SH-SY5Y (cell line): ENCODE data around the gene LAMA3.

Experiments
- GATA2 ChIP-seq: IDR thresholded peaks from 2 replicates; pipeline ENCODE4 v1.6.1; 2011; ENCODE audit warnings: mild to moderate bottlenecking, low read depth, low read length
- GATA3 ChIP-seq: IDR thresholded peaks from 2 replicates; pipeline ENCODE4 v1.6.1; 2011; ENCODE audit warnings: low read depth, mild to moderate bottlenecking, low read length, moderate library complexity

Gene LAMA3

DNA sequence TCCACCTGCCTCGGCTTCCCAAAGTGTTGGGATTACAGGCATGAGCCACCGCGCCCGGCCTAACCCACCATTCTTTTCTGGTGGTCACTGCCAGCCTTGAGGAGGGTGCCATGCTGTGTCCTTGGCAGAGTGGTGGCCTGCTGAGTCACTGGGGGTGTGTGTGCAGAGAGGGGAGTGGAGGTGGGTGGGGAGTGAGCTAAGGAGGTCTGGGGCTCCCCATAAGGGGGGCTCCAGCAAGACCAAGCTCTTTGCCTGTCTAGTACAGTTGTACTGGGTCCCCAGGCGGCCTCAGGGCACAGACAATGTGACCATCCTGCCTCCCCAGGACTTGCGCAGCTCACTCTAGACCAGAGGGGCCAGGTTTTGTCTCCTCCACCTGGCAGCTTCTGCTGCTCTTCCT, 36.1 kb downstream of the LAMA3 start:
- TF ChIP-seq GATA2, result no peak
- no peak for TF ChIP-seq GATA3

DNA sequence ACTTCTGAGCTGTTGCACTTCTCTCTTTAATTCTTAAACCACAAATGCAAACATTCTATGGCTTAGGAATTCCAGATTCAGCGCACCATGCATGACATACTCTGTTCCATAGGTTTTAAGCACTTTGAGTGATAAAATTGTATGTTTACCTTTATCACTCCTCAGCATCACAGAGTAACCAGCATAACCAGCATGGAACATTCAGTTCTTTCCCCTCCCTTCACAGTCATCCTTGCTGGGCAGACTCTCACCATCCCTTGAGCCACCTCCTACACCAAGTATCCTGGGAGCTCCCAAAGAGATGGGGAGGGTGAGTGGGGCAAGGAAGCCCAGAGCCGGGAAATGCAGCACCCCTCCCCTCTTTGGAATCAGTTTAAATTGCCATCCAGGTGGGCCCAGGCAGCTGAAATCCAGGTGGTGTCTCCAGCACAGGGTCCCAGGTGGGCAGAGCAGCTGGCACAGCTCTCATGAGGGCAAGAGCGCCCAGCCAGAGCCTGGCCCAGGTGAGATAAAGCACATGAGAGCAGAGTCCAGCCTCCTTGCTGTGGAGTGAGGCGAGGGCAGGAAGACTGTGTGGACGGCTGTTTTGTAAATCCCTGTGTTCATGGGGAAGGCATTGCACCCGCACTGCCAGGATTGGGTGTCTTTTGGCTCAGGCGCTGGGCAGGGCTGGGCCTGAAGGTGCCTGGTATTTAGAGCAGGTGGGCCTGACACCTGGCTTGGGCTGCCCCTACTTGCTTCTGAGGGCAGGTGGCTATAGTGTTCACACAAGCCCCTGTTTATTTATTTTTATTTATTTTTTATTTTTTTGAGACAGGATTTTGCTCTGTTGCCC, 36.8 kb downstream of the LAMA3 start:
- TF ChIP-seq GATA2, result no peak
- TF ChIP-seq GATA3, result no peak

DNA sequence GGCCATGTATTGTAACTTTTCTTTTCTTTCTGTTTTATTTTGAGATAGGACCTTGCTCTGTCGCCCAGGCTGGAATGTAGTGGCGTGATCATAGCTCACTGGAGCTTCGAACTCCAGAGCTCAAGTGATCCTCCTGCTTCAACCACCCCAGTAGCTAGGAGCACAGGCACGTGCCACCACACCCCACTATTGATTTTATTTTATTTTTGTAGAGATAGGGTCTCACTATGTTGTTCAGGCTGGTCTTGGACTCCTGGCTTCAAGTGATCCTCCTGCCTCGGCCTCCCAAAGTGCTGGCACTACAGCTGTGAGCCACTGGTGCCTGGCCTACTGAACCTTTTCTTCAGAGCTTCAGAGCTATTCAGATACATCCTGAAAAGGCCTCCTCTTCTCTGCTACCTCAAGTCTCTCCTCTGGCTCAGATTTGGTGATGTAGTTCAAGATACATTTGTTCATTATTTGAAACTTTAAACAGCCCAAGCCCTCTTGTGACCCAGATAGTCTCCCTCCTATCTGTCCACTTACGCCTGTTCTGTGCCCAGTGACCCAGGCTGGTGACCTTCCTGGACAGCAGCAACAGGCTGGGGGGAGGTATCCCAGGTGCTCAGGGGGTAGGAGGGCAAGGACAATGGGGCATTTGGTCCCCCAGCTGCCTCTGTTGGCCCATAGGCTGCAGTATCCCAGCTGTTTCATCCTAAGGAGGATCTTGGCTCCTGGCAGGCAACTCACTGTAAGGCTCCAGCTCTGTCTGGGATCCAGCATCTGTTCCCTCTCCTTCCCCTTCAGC, 38.6 kb downstream of the LAMA3 start:
- TF ChIP-seq GATA2, result no peak
- TF ChIP-seq GATA3, result no peak

DNA sequence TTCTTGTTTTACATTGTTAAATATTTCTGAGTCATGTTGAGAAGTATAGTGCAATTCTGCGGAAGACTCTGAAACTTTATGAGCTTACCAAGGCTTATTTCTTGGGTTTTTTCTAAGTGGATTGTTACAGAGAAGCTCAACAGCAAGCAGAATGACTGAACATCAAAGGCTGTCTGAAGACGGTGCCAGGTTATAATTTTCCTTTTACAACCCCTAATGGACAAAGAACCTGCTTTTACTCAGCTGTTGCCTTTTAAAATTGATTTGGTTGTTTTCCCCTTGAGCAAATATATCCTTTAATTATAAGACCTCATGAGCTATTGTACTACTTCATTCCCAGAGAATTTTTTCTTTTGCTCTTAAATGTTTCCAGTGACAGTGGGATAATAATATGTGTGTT, 41.6 kb downstream of the LAMA3 start:
- TF ChIP-seq GATA2 (no peak), GATA3 (no peak)

DNA sequence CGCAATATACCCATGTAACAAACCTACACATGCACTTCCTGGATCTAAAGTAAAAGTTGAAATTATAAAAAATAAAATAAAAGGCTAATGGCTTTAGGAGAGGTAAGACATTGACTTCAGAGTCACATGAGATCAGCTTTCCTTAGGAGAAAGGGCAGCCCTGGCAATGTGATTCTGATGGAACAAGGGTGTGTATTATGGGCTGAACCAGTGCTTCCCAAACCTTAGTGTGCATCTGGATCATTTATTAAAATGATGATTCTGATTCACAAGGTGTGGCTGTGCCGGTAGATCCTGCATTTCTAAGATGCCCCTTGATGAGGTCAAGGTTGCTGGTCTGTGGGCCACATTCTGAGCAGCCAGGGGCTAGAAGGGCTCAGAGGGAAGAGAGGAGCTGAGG, 42.6 kb downstream of the LAMA3 start:
- no peak for TF ChIP-seq GATA2
- no peak for TF ChIP-seq GATA3

DNA sequence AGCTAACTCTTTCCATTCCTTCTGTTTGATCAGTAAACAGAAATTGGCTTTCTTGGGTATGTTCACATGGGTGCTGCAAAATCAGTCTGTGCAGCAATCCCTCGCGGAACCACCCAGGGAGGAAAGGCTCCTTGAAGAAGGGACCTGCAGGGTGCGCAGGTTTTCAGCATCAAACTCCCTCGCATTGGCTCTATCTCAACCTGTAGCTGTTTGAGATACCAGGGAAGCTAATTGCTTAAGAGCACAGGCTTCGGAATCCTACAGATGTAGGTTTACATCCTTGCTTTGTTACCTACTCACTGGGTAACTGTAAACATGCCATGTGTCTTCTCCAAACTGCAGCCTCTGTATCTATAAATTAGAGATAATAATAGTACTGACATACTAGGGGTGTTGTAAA, 43.2 kb downstream of the LAMA3 start:
- TF ChIP-seq GATA3, result no peak
- no peak for TF ChIP-seq GATA2

DNA sequence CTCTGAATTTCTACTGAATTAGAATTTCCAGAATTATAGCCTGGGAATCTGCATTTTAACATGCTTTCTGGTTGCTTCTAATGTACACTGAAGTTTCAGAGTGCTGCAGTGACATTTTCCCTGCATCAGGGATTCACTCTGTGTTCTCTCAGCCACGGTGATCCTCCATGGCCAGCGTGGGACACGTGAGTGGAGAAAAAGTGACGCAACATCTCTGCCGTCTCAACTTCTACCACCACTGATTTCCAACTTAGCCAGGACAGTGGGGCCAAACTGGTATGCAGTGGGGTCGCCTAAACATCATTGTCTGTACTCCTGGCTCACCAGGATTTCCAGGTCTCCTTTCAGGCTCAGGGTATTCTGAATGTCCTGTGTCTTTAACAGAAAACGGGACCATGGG, 44.6 kb downstream of the LAMA3 start:
- no peak for TF ChIP-seq GATA2
- TF ChIP-seq GATA3, result no peak

DNA sequence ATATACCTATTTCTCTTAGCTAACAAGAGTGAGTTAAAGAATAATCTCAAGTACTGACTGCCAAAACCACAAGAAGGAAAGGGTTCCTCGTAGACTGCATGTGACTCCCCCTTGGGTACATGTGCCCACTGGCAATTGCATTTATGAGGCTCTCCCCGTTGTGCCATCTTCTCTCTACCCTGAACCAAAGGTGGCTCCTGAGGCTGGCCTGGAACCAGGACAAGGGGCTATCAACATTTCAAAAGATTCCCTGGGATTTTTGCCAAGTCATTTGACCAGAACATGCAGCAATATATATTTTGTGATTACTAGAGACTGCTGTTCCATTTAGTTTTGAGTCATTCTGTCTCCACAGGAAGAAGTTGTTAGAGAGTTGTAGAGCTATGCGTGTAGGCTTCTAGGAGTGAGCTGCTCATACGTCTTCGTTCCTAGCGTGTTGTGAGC, 45.8 kb downstream of the LAMA3 start:
- TF ChIP-seq GATA3 (no peak), GATA2 (no peak)

DNA sequence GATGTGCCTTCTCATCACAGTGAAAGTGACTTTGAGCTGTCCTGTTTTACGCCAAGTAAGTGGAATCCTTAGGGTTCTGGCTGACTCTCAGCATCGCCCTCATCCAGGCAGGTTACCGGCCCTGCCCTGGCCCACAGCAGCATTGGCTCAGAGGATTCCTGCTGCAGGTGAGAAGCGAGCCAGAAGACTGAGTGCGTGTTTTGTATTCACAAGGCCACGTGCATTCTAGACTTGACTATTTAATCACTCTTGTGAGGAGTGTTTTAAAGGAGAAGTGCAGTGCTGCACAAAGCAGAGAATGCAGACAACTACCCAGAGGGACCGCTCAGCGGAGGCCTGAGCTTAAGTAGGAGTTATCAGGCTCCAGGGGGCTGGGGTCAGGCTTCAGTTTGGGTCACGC, 48.3 kb downstream of the LAMA3 start:
- TF ChIP-seq GATA3, result no peak
- no peak for TF ChIP-seq GATA2

DNA sequence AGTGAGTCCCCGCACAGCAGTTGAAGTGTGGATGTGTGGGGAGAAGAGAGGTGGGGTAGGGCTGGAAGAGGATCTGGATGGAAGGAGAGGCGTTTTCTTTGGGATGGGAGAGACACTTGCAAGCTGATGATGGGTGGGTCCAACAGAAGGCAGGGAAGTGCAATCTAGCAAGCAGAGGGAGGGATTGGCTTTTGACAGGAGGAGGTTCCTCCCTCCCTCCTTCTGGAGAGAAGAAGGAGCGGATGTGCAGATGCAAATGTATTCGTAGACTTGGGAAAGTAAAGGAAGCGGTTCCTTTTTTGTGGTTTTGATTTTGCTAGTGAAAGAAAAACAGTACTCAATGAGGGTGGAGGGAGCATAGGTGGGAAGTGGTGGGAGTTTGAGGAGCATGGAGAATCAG, 48.9 kb downstream of the LAMA3 start:
- TF ChIP-seq GATA3 (no peak), GATA2 (no peak)

DNA sequence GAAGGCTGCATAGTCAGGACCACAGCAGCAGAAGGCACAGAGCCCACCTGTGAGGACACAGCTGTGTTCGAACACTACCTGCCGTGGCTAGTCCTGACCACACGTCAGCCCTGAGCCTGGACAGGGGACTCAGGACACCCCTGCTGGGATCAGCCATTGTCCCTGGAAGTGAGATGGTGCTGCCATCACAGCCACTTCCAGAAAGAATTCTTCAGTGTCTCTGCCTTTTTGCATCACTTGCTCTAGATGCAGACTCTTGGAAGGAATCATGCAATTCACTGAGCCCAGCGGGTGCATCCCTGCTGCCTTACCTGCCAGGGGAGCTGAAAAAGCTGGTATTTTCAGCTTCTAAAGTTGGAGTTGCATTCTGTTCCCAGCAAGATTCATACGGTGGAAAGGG, 49.3 kb downstream of the LAMA3 start:
- TF ChIP-seq GATA2 (no peak), GATA3 (no peak)

DNA sequence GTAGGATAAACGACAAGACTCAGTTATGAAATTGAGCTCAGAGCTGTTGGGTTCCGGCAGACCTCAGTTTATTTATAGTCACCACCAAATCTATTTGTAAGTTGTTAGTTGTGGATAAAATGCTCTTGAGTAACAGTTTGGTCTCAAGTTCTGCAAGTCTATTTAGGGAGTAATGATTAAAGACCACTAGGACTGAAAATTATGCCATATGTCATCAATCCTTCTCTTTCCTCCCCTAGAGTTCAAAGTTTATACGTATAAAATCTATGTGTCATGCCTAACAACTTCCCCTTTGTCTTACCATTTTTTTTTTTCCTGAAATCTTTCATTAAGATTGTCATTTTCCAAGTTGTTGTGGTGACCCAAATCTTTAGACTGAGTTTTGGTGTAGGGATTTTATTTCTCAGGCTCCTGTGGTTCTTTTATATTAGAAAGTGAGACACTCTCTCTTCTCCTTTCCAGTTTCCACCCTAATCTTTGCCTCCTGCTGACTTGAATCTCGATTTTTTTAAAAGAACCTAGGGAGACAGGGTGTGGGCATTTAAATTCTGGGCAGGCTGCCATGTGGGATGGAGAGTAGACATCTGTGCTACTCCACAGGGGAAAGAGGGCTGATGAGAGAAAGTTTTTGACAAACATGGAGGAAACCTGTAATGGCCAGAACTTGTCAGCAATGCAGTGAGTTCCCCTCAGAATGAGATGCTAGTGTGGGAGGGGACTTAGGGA, 51.0 kb downstream of the LAMA3 start:
- TF ChIP-seq GATA2, result no peak
- no peak for TF ChIP-seq GATA3

DNA sequence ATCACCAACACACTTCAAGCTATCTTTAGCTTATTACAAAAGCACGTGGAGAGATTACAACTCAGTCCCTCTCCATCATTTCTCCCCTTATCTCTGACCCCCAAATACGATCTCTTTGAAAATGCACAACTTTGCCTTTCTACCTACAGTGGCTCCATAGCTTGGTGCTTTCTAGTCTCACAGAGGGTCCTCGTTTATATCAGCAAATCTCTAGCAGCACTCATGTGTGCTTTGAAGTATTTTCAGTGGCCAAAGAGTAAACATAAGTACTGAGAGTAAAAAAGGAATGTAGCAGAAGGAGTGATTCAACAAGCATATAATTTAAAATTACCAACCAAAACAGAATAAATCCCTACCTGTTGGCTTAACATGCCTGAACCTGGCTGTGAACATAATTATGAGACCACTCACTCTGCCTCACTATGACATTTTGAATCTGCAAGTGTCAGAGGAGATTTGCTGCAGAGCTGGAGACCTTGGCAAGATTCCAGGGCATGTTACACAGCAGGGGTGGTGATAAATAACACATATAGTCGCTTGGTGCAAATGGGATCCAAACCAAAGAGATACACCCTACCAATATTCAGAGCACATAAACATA, 54.6 kb downstream of the LAMA3 start:
- TF ChIP-seq GATA3 (peak; percentile 58), GATA2 (peak; percentile 5; the same call in 1 of the 2 replicates)

DNA sequence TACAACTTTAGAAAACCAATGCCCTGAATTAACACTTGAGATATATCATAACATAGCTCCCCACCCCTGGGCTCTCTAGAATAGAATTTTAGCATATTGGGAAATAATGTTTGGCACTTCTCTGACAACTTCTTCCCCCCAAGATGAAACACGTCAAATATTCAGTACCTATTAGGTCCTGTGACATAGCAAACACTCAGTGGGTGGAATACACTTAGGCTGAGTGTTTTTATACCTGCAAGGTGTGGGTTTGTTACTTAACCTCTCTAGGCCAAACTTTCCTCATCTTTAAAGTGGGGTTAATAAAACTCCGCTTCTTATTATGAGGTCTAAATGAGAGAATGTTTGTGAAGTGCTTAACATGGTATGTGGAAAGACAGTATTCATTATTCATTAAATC, 56.1 kb downstream of the LAMA3 start:
- TF ChIP-seq GATA2 (no peak), GATA3 (no peak)
